K562 (cell line): ENCODE results near the gene FOSL1. TPM values are rescaled to one million over a fixed set of nuclear protein-coding genes. Genes with fewer than 3 reads are reported as not detected.

Source experiments
- ATAC-seq: fragments of 200-7000 bp; cut with Tn5 transposase; 3 replicates; pipeline ENCODE4 v1.9.1; 2020; ENCODE audit warnings: moderate library complexity
- BruUV-seq: library from RNA; stranded (reverse); fragments of 400-500 nt; replicated peaks from 2 replicates; lab custom pipeline; 2021; lab: Mats Ljungman, UMichigan
- CTCF ChIA-PET: fragments of 300-600 bp; formaldehyde crosslinking; extraction: SDS; loops from one replicate; lab custom pipeline; 2021; ENCODE audit warnings: low intra/inter-chr PET ratio; lab: Yijun Ruan, JAX
- POLR2A ChIA-PET: fragments of 300-600, 350-650 bp; sonication (Branson Sonifier 250); formaldehyde crosslinking; extraction: SDS; loops from one replicate; lab custom pipeline; 2021; ENCODE audit warnings: antibody characterized with exemption, inconsistent platforms; lab: Yijun Ruan, JAX
- DNase-seq, 4 experiments: peaks; one replicate each; pipeline versions ENCODE4 v3.0.0 to v3.0.0-alpha.2; 2011 to 2018; ENCODE audit warnings: low spot score in 3 of 4, mixed read lengths in 3 of 4; ENCODE audit errors: extremely low read depth in 1 of 4
- FAIRE-seq: peaks from 2 replicates; lab custom pipeline; 2011; peaks lifted over from hg19 to GRCh38; lab: Jason Lieb, UNC
- H2AFZ ChIP-seq: 2 replicates; pipeline ENCODE4 v1.6.0; 2011; ENCODE audit warnings: low read depth, low read length, control low read depth, inconsistent platforms
- H3K27ac ChIP-seq: fragments of 200-600 bp; 3 replicates; pipeline ENCODE4 v1.8.0; 2011; ENCODE audit warnings: low read depth, mild to moderate bottlenecking, control low read depth, inconsistent platforms, low read length, moderate library complexity, mixed read lengths; ENCODE audit errors: extremely low read depth
- H3K27me3 ChIP-seq, 2 experiments: fragments of 300-600 bp in 1 of 2; 2 replicates in 1 of 2; 3 replicates in 1 of 2; pipeline versions ENCODE4 v1.6.0 to v1.8.0; 2011; ENCODE audit warnings: inconsistent platforms in 2 of 2, low read length in 2 of 2, mild to moderate bottlenecking in 1 of 2, mixed read lengths in 1 of 2, moderate library complexity in 1 of 2; ENCODE audit not compliant: control insufficient read depth in 2 of 2, insufficient read depth in 2 of 2
- H3K36me3 ChIP-seq: fragments of 300-600 bp; 3 replicates; pipeline ENCODE4 v1.8.0; 2011; ENCODE audit warnings: mild to moderate bottlenecking, low read length, inconsistent platforms; ENCODE audit not compliant: control insufficient read depth, insufficient read depth
- H3K4me1 ChIP-seq, 2 experiments: fragments of 200-600 bp in 1 of 2; replicated peaks in 1 of 2; 2 replicates in 1 of 2; 3 replicates in 1 of 2; pipeline versions ENCODE4 v1.5.1 to v1.8.0; 2011; ENCODE audit warnings: inconsistent platforms in 2 of 2, low read length in 2 of 2, mild to moderate bottlenecking in 1 of 2, mixed read lengths in 1 of 2, moderate library complexity in 1 of 2; ENCODE audit not compliant: control insufficient read depth in 2 of 2, insufficient read depth in 2 of 2
- H3K4me2 ChIP-seq: 2 replicates; pipeline ENCODE4 v1.6.1; 2011; ENCODE audit warnings: low read length, control low read depth, inconsistent platforms, mixed read lengths; ENCODE audit not compliant: insufficient read depth
- H3K4me3 ChIP-seq: fragments of 200-600 bp; sonication (generic), shearing (Covaris generic); 2 replicates; pipeline ENCODE4 v1.5.1; 2016; ENCODE audit warnings: control low read depth, inconsistent platforms
- H3K79me2 ChIP-seq: fragments of 200-600 bp; 3 replicates; pipeline ENCODE4 v1.8.0; 2011; ENCODE audit warnings: low read length, inconsistent platforms; ENCODE audit not compliant: control insufficient read depth, insufficient read depth
- H3K9ac ChIP-seq, 2 experiments: 2 replicates each; pipeline versions ENCODE4 v1.6.0 to v1.6.1; 2011; ENCODE audit warnings: low read depth in 2 of 2, low read length in 2 of 2, control low read depth in 1 of 2, inconsistent platforms in 1 of 2, mild to moderate bottlenecking in 1 of 2, mixed read lengths in 1 of 2; ENCODE audit not compliant: insufficient read depth in 1 of 2
- H3K9me1 ChIP-seq: one replicate; pipeline ENCODE4 v1.6.0; 2011; ENCODE audit warnings: inconsistent platforms, mild to moderate bottlenecking, low read length, moderate library complexity; ENCODE audit not compliant: control insufficient read depth, insufficient read depth
- H3K9me3 ChIP-seq: replicated peaks from 2 replicates; pipeline ENCODE4 v1.5.1; 2011; ENCODE audit warnings: low read depth, low read length, inconsistent platforms; ENCODE audit not compliant: control insufficient read depth, insufficient read depth
- H4K20me1 ChIP-seq: replicated peaks from 2 replicates; pipeline ENCODE4 v1.6.1; 2011; ENCODE audit warnings: low read length, inconsistent platforms, mixed read lengths; ENCODE audit not compliant: control insufficient read depth, insufficient read depth
- HNRNPH1 ChIP-seq: fragments of 200-400 bp; formaldehyde crosslinking; optimal IDR thresholded peaks from 2 replicates; pipeline ENCODE3; 2017; ENCODE audit warnings: low read depth, mild to moderate bottlenecking, low read length, moderate library complexity
- HNRNPUL1 ChIP-seq: fragments of 200-400 bp; formaldehyde crosslinking; IDR thresholded peaks from 2 replicates; pipeline ENCODE4 v1.6.1; 2017; ENCODE audit warnings: low read length
- MAFG ChIP-seq: fragments of 450-650 bp; conservative IDR thresholded peaks from 2 replicates; pipeline ENCODE4 v1.6.1; 2016; ENCODE audit warnings: missing genetic modification characterization, missing compliant biosample characterization
- NCOA1 ChIP-seq: fragments of 450-650 bp; IDR thresholded peaks from 2 replicates; pipeline ENCODE4 v1.6.1; 2016; ENCODE audit warnings: low read depth
- NCOA4 ChIP-seq: fragments of 450-650 bp; IDR thresholded peaks from 2 replicates; pipeline ENCODE4 v1.6.1; 2018; ENCODE audit warnings: mild to moderate bottlenecking; ENCODE audit not compliant: partially characterized antibody
- NFE2 ChIP-seq: IDR thresholded peaks from 2 replicates; pipeline ENCODE4 v1.6.1; 2014; ENCODE audit warnings: antibody characterized with exemption, low read depth
- NFRKB ChIP-seq: fragments of 450-650 bp; IDR thresholded peaks from 2 replicates; pipeline ENCODE4 v1.6.1; 2016; ENCODE audit warnings: low read depth
- NR4A1 ChIP-seq, 2 experiments: fragments of 250-450 bp in 1 of 2; fragments of 450-650 bp in 1 of 2; sonication (Bioruptor Pico) in 1 of 2; IDR thresholded peaks; 2 replicates each; pipeline versions ENCODE4 v1.4.0 to v1.6.1; 2016 to 2020; ENCODE audit warnings: mild to moderate bottlenecking in 2 of 2, missing compliant biosample characterization in 1 of 2, missing genetic modification characterization in 1 of 2, moderate library complexity in 1 of 2
- RBM34 ChIP-seq: fragments of 200-400 bp; formaldehyde crosslinking; IDR thresholded peaks from 2 replicates; pipeline ENCODE4 v1.6.1; 2018; ENCODE audit warnings: low read length, borderline replicate concordance; ENCODE audit not compliant: insufficient read depth
- ZBTB8A ChIP-seq: fragments of 450-650 bp; IDR thresholded peaks from 2 replicates; pipeline ENCODE4 v1.6.1; 2018; ENCODE audit warnings: mild to moderate bottlenecking, moderate library complexity; ENCODE audit not compliant: partially characterized antibody
- ZEB2 ChIP-seq: fragments of 450-650 bp; IDR thresholded peaks from 2 replicates; pipeline ENCODE4 v1.6.1; 2016
- ZKSCAN1 ChIP-seq: fragments of 150-350 bp; IDR thresholded peaks from 2 replicates; pipeline ENCODE4 v1.6.1; 2016; ENCODE audit warnings: low read depth, low read length
- ZNF79 ChIP-seq: fragments of 250-450 bp; sonication (Bioruptor Pico); IDR thresholded peaks from 2 replicates; pipeline ENCODE4 v1.4.0; 2020; ENCODE audit warnings: low read depth, mild to moderate bottlenecking, moderate library complexity
- WGBS: fragments of 100-300 bp; shearing (Covaris generic); methylation state at CpG from one replicate; pipeline ENCODE4 v1.1.6; 2016; ENCODE audit warnings: low coverage, mixed read lengths; ENCODE audit not compliant: insufficient coverage; ENCODE audit errors: missing lambda C conversion rate; 5-methylcytosine and 5-hydroxymethylcytosine counted together
- in situ Hi-C: fragments of 300-500 bp; cut with MboI; formaldehyde crosslinking; loops from 4 replicates; pipeline ENCODE4 v1.15.0; 2018; ENCODE audit warnings: inconsistent platforms, mixed read lengths
- intact Hi-C: fragments of 100-400 bp; cut with micrococcal nuclease; formaldehyde crosslinking; loops from 2 replicates; pipeline ENCODE4 v1.14.2; 2022
- polyA plus RNA-seq, 8 experiments: library from polyadenylated mRNA; depleted of rRNA in 4 of 8; stranded (reverse) in 5 of 8; unstranded in 3 of 8; fragments of >200 nt; fragmentation: Nextera tagmentation in 2 of 8; fragmentation: Illumina TruSeq in 1 of 8; extraction: Ambion mirVana in 2 of 8; extraction: Trizol in 1 of 8; gene quantifications; 2 replicates each; pipeline versions ENCODE4 v1.2.1 to v1.2.3, GENCODE V29; 2011 to 2014; ENCODE audit warnings: inconsistent platforms in 1 of 8, missing spikeins in 1 of 8
- total RNA-seq, 7 experiments: library from RNA; depleted of rRNA in 6 of 7; stranded (reverse); fragments of >200 nt in 6 of 7; fragmentation: Illumina TruSeq in 2 of 7; extraction: Trizol in 2 of 7; gene quantifications; 2 replicates each; pipeline versions ENCODE4 v1.2.1 to v1.2.3, GENCODE V29; 2011 to 2021; ENCODE audit warnings: low replicate concordance in 1 of 7
- TF ChIP-seq, protein P1 (sequence below): sonication (generic); formaldehyde crosslinking; IDR thresholded peaks from 2 replicates; pipeline ENCODE4 v1.9.0; 2022; ENCODE audit warnings: mild to moderate bottlenecking, missing genetic modification reagents
- TF ChIP-seq, protein P2 (sequence below): fragments of 250-450 bp; sonication (Bioruptor Pico); IDR thresholded peaks from 2 replicates; pipeline ENCODE4 v1.5.0; 2020; ENCODE audit warnings: mild to moderate bottlenecking
- TF ChIP-seq, protein P3 (sequence below): sonication (generic); formaldehyde crosslinking; IDR thresholded peaks from 2 replicates; pipeline ENCODE4 v1.8.0; 2022; ENCODE audit warnings: missing genetic modification reagents, mild to moderate bottlenecking, borderline replicate concordance
- TF ChIP-seq, protein P4 (sequence below): fragments of 450-650 bp; IDR thresholded peaks from 2 replicates; pipeline ENCODE4 v1.6.1; 2016; ENCODE audit warnings: low read depth, mild to moderate bottlenecking, moderate library complexity

The FOSL1 gene
- total and polyA plus RNA-seq, 9 of the 15 experiments (the other 6 are each of a cell fraction or from before 2014, with no cell fraction given): 3.5 to 39.6 (median 10.0) TPM

DNA sequence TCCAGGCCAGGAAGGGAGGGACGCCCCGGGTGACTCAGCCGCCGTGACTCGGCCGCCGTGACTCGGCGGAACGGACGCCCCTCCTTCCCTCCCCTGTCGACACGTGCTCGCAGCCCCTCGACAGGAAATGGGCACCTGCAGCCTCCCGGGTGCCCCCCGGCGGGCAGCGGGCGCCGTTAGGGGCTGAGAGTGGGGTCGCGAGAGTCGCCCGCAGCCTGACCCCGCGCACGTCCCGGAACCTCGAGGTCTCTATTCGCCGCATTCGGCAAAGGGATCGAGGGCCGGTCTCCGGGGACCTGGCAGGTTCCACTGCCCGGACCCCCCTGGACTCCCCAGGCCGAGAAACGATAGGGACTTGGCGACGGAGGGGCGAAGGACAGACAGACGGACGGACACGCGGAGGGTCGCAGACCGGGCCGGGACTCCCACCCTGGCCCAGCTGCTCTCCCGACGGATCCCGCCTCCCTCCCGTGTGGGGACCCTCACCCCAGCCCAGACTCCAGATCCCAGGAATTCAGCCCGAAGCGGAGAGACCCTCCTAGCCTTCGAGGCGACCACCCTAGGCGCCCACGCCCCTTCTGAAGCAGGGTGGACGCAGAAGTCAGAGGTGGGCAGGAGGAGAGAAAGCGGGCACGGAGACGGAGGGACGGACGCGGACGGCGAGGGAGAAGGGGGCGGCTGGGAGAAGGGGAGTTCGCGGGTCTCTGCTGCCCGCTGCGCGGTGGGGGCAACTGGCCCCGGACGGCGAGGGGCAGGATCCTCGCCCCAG is 648 bp downstream of the FOSL1 start:
- Histone ChIP-seq H2AFZ (peak overlapping the region; percentile 58), H4K20me1 (peaks cover 15% of the 10 kb centered on the region), H3K36me3 (peaks cover 46% of the 10 kb centered on the region), H3K27me3 (no peaks in the 10 kb centered on the region), H3K79me2 (peaks cover 52% of the 10 kb centered on the region), H3K9ac (peak overlapping the region; percentile 100), H3K4me2 (peak overlapping the region; percentile 99), H3K4me3 (peak overlapping the region; percentile 89), H3K9me1 (no peaks in the 10 kb centered on the region), H3K4me1 (peaks cover 42 to 72% of the 10 kb centered on the region in 2 experiments), H3K27ac (peak overlapping the region; percentile 100), H3K9me3 (no peaks in the 10 kb centered on the region)
- in situ Hi-C loops (no loop called here), intact Hi-C loops (loop anchor here (5.0 kb wide), 1 partner anchor 42 kb away; the partner anchor contains the start of gene CFL1)
- CTCF ChIA-PET: interaction anchor here (0.6 kb wide), 1 partner anchor 123 kb away, joined by 5 read pairs; no protein-coding TSS in a partner anchor
- WGBS: under 1% methylated on average over 54 of the region's 78 CpGs
- POLR2A ChIA-PET: interaction anchor here (1.0 to 8.0 kb wide), 17 partner anchors 7 to 326 kb away, joined by 3 to 136 read pairs (median 7); partner anchors contain the start of genes CCDC85B, CFL1, FIBP and KAT5
- ATAC-seq (peak; percentile 82), DNase-seq (peak; percentile 81 to 91 (median 86)), FAIRE-seq (no peak)
- BruUV-seq: TSS peak; percentile 57
- no peak for TF ChIP-seq NCOA4
- peak; percentile 99 for TF ChIP-seq NFE2
- no peak; the same call in 1 of the 2 replicates for TF ChIP-seq HNRNPUL1
- TF ChIP-seq ZBTB8A: no peak
- TF ChIP-seq NFRKB: peak; percentile 91
- TF ChIP-seq NR4A1 (CRISPR knock-in tag; IDR thresholded peaks at IDR 0.05): 0 out of 2 replicates have a peak, but pooled peaks have one; percentile 28
- peak; percentile 79; the same call in 1 of the 2 replicates for TF ChIP-seq NR4A1 (tag; IDR thresholded peaks at IDR 0.05)
- TF ChIP-seq, protein P1, sequence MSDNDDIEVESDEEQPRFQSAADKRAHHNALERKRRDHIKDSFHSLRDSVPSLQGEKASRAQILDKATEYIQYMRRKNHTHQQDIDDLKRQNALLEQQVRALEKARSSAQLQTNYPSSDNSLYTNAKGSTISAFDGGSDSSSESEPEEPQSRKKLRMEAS (CRISPR knock-in tag): peak; percentile 97
- TF ChIP-seq HNRNPH1: peak; percentile 77
- TF ChIP-seq ZKSCAN1: no peak
- no peak for TF ChIP-seq NCOA1
- TF ChIP-seq MAFG: peak; percentile 86
- TF ChIP-seq, protein P2, sequence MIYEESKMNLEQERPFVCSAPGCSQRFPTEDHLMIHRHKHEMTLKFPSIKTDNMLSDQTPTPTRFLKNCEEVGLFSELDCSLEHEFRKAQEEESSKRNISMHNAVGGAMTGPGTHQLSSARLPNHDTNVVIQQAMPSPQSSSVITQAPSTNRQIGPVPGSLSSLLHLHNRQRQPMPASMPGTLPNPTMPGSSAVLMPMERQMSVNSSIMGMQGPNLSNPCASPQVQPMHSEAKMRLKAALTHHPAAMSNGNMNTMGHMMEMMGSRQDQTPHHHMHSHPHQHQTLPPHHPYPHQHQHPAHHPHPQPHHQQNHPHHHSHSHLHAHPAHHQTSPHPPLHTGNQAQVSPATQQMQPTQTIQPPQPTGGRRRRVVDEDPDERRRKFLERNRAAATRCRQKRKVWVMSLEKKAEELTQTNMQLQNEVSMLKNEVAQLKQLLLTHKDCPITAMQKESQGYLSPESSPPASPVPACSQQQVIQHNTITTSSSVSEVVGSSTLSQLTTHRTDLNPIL (CRISPR knock-in tag): no peak
- TF ChIP-seq ZEB2: no peak
- TF ChIP-seq, protein P3, sequence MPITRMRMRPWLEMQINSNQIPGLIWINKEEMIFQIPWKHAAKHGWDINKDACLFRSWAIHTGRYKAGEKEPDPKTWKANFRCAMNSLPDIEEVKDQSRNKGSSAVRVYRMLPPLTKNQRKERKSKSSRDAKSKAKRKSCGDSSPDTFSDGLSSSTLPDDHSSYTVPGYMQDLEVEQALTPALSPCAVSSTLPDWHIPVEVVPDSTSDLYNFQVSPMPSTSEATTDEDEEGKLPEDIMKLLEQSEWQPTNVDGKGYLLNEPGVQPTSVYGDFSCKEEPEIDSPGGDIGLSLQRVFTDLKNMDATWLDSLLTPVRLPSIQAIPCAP (CRISPR knock-in tag): no peak
- TF ChIP-seq, protein P4, sequence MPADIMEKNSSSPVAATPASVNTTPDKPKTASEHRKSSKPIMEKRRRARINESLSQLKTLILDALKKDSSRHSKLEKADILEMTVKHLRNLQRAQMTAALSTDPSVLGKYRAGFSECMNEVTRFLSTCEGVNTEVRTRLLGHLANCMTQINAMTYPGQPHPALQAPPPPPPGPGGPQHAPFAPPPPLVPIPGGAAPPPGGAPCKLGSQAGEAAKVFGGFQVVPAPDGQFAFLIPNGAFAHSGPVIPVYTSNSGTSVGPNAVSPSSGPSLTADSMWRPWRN: no peak
- no peak for TF ChIP-seq ZNF79 (CRISPR knock-in tag)
- no peak for TF ChIP-seq RBM34
